Measurements from ENCODE around the gene DIPK1A.

DNA sequence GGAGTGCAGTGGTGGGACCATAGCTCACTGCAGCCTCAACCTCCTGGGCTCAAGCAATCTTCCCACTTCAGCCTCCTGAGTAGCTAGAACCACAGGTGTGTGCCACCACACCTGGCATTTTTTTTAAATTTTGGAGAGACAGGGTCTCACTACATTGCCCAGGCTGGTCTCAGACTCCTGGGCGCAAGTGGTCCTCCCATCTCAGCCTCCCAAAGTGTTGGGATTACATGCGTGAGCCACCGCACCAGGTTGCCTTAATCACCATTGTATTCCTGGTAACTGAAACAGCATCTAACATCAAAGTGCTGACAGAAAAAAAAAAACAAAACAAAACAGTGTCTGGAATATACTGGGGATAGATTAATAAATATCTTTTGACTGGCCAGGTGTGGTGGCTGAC lies 111.2 kb downstream of the DIPK1A start:
- TF ChIP-seq POLR2A (IDR thresholded peaks at IDR 0.05) (no peak), EP300 (IDR thresholded peaks at IDR 0.05) (no peak)
- TF ChIP-seq, protein P1, sequence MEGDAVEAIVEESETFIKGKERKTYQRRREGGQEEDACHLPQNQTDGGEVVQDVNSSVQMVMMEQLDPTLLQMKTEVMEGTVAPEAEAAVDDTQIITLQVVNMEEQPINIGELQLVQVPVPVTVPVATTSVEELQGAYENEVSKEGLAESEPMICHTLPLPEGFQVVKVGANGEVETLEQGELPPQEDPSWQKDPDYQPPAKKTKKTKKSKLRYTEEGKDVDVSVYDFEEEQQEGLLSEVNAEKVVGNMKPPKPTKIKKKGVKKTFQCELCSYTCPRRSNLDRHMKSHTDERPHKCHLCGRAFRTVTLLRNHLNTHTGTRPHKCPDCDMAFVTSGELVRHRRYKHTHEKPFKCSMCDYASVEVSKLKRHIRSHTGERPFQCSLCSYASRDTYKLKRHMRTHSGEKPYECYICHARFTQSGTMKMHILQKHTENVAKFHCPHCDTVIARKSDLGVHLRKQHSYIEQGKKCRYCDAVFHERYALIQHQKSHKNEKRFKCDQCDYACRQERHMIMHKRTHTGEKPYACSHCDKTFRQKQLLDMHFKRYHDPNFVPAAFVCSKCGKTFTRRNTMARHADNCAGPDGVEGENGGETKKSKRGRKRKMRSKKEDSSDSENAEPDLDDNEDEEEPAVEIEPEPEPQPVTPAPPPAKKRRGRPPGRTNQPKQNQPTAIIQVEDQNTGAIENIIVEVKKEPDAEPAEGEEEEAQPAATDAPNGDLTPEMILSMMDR (IDR thresholded peaks at IDR 0.05), result no peak
